Ishikawa (cell line): ENCODE measurements around the gene COG6.

Source experiments
- CEBPB ChIP-seq: IDR thresholded peaks from 2 replicates; pipeline ENCODE4 v1.6.1; 2012
- CREB1 ChIP-seq: IDR thresholded peaks from 2 replicates; pipeline ENCODE4 v1.6.1; 2012; ENCODE audit warnings: low read depth
- EGR1 ChIP-seq: IDR thresholded peaks from 2 replicates; pipeline ENCODE4 v1.6.1; 2012
- EP300 ChIP-seq: IDR thresholded peaks from 2 replicates; pipeline ENCODE4 v1.6.1; 2012; ENCODE audit warnings: borderline replicate concordance
- FOXM1 ChIP-seq: IDR thresholded peaks from 2 replicates; pipeline ENCODE4 v1.6.1; 2012; ENCODE audit warnings: low read depth, borderline replicate concordance
- NFIC ChIP-seq: IDR thresholded peaks from 2 replicates; pipeline ENCODE4 v1.6.1; 2012
- RAD21 ChIP-seq: IDR thresholded peaks from 2 replicates; pipeline ENCODE4 v1.6.1; 2012; ENCODE audit warnings: low read depth
- TAF1 ChIP-seq: IDR thresholded peaks from 2 replicates; pipeline ENCODE4 v1.6.1; 2012; ENCODE audit warnings: low read depth, mild to moderate bottlenecking
- TCF12 ChIP-seq: IDR thresholded peaks from 2 replicates; pipeline ENCODE4 v1.6.1; 2012; ENCODE audit warnings: low read depth
- TEAD4 ChIP-seq: IDR thresholded peaks from 2 replicates; pipeline ENCODE4 v1.6.1; 2012
- YY1 ChIP-seq: IDR thresholded peaks from 2 replicates; pipeline ENCODE4 v1.6.1; 2012; ENCODE audit warnings: low read depth
- ZBTB7A ChIP-seq: IDR thresholded peaks from 2 replicates; pipeline ENCODE4 v1.6.1; 2012; ENCODE audit warnings: low read depth
- TF ChIP-seq, protein P1 (sequence below): IDR thresholded peaks from 2 replicates; pipeline ENCODE4 v1.6.1; 2012
- TF ChIP-seq, protein P2 (sequence below): IDR thresholded peaks from 2 replicates; pipeline ENCODE4 v1.6.1; 2012

GRCh38 chr13:39786091-39786490 is 130.6 kb downstream of the COG6 start:
- TF ChIP-seq EP300 (no peak), EGR1 (no peak), NFIC (no peak), ZBTB7A (no peak), FOXM1 (no peak), CEBPB (no peak), TEAD4 (no peak), RAD21 (no peak), TCF12 (no peak), TAF1 (no peak), YY1 (no peak), CREB1 (no peak)
- TF ChIP-seq, protein P1, sequence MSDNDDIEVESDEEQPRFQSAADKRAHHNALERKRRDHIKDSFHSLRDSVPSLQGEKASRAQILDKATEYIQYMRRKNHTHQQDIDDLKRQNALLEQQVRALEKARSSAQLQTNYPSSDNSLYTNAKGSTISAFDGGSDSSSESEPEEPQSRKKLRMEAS, result no peak
- TF ChIP-seq, protein P2, sequence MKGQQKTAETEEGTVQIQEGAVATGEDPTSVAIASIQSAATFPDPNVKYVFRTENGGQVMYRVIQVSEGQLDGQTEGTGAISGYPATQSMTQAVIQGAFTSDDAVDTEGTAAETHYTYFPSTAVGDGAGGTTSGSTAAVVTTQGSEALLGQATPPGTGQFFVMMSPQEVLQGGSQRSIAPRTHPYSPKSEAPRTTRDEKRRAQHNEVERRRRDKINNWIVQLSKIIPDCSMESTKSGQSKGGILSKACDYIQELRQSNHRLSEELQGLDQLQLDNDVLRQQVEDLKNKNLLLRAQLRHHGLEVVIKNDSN, result no peak
